ENCODE measurements around the gene INPP4A.

GRCh38 chr2:98561018-98561417, 116.4 kb downstream of the INPP4A start:
- TF ChIP-seq POLR2AphosphoS5 (IDR thresholded peaks at IDR 0.05; ENCODE audit: low read depth, low read length) (no peak), GATA2 (CRISPR knock-in tag; IDR thresholded peaks at IDR 0.05) (no peak), CTCF (IDR thresholded peaks at IDR 0.05) (no peak), PBX3 (IDR thresholded peaks at IDR 0.05) (no peak), MAX (IDR thresholded peaks at IDR 0.05; ENCODE audit: low read depth) (no peak), EP300 (IDR thresholded peaks at IDR 0.05; ENCODE audit: borderline replicate concordance in 1 of 2, low read depth in 1 of 2, low read length in 1 of 2) (no peak)

Measured in SK-N-SH (cell line).